ENCODE data around the gene SOX21. TPM values are rescaled to one million over a fixed set of nuclear protein-coding genes. Genes with fewer than 3 reads are reported as not detected.
A peak's percentile ranks its signal among the peaks of the same experiment; 100 is the strongest.

Gene SOX21
- polyA plus RNA-seq, 3 donors: 0.10 to 0.33 (median 0.29) TPM

GRCh38 chr13:94682229-94682628 is 30.1 kb downstream of the SOX21 start:
- DNase-seq: no peak

- DNase-seq: no peak
These were observed 32.7 kb downstream of the SOX21 start for GRCh38 chr13:94679614-94680013.

GRCh38 chr13:94678845-94679244 is 33.5 kb downstream of the SOX21 start:
- no peak for DNase-seq

GRCh38 chr13:94677799-94678198 is 34.5 kb downstream of the SOX21 start:
- DNase-seq: no peak

- DNase-seq: peak; percentile 26
These were observed 37.6 kb downstream of the SOX21 start for GRCh38 chr13:94674609-94675348.

- DNase-seq: no peak
These were observed 38.5 kb downstream of the SOX21 start for GRCh38 chr13:94673851-94674250.

GRCh38 chr13:94672400-94672799 is 39.9 kb downstream of the SOX21 start:
- no peak for DNase-seq

GRCh38 chr13:94667190-94667589 is 45.2 kb downstream of the SOX21 start:
- DNase-seq: no peak

- DNase-seq: no peak
These were observed 46.3 kb downstream of the SOX21 start for GRCh38 chr13:94666065-94666464.

- no peak for DNase-seq
These were observed 47.5 kb downstream of the SOX21 start for GRCh38 chr13:94664889-94665288.

- DNase-seq: no peak
These were observed 49.9 kb downstream of the SOX21 start for GRCh38 chr13:94662274-94662945.

- no peak for DNase-seq
These were observed 50.9 kb downstream of the SOX21 start for GRCh38 chr13:94661406-94661805.

GRCh38 chr13:94660695-94661326 is 51.5 kb downstream of the SOX21 start:
- no peak for DNase-seq

Other genes starting within 250 kb of the SOX21 start
- gene DCT, start 232.9 kb downstream of the SOX21 start, polyA plus RNA-seq (ENCODE audit: insufficient read length in 3 of 3): under 1 TPM; 0.17 to 0.65 (median 0.26) TPM
- gene TGDS, start 116.4 kb downstream of the SOX21 start, polyA plus RNA-seq (ENCODE audit: insufficient read length in 3 of 3): 10 to 100 TPM; 18.4 to 23.5 (median 19.5) TPM
- 1 to 10 TPM; 7.3 to 8.3 (median 7.6) TPM for gene GPR180, start 110.7 kb downstream of the SOX21 start, polyA plus RNA-seq (ENCODE audit: insufficient read length in 3 of 3)

All from renal pelvis (tissue), 4 donors.